K562 (cell line): ENCODE measurements around the gene OR2G2.

Experiments used
- EP300 ChIP-seq: IDR thresholded peaks from 2 replicates; pipeline ENCODE4 v1.6.1; 2012; ENCODE audit warnings: low read length, improper control_type of control experiment
- EZH2 ChIP-seq: IDR thresholded peaks from 2 replicates; pipeline ENCODE4 v1.6.1; 2012; ENCODE audit warnings: low read depth, mild to moderate bottlenecking, inconsistent platforms, low read length, borderline replicate concordance
- GABPB1 ChIP-seq: sonication (generic); formaldehyde crosslinking; IDR thresholded peaks from 2 replicates; pipeline ENCODE4 v1.8.0; 2022; ENCODE audit warnings: mild to moderate bottlenecking, missing genetic modification reagents
- HNRNPH1 ChIP-seq: fragments of 200-400 bp; formaldehyde crosslinking; optimal IDR thresholded peaks from 2 replicates; pipeline ENCODE3; 2017; ENCODE audit warnings: low read depth, mild to moderate bottlenecking, low read length, moderate library complexity
- POLR2AphosphoS5 ChIP-seq: IDR thresholded peaks from 2 replicates; pipeline ENCODE4 v1.6.1; 2011; ENCODE audit warnings: mild to moderate bottlenecking, low read depth, low read length, moderate library complexity; ENCODE audit not compliant: control insufficient read depth, insufficient read depth
- RFX1 ChIP-seq: fragments of 450-650 bp; IDR thresholded peaks from 2 replicates; pipeline ENCODE4 v1.6.1; 2016; ENCODE audit warnings: mild to moderate bottlenecking, moderate library complexity
- SETDB1 ChIP-seq: IDR thresholded peaks from one replicate; pipeline ENCODE4 v1.6.1; 2012; ENCODE audit warnings: low read length, control low read depth, inconsistent platforms

GRCh38 chr1:247557926-247558674, 30.1 kb upstream of the OR2G2 start:
- TF ChIP-seq POLR2AphosphoS5 (no peak), EZH2 (no peak), SETDB1 (no peak), HNRNPH1 (no peak), EP300 (no peak), GABPB1 (CRISPR knock-in tag) (no peak), RFX1 (no peak)
